Measurements from ENCODE around the gene TBCB. TPM values are rescaled to one million over a fixed set of nuclear protein-coding genes. Genes with fewer than 3 reads are reported as not detected.

Gene TBCB
- total RNA-seq, 1 experiment from 2014 or later: 122 TPM

DNA sequence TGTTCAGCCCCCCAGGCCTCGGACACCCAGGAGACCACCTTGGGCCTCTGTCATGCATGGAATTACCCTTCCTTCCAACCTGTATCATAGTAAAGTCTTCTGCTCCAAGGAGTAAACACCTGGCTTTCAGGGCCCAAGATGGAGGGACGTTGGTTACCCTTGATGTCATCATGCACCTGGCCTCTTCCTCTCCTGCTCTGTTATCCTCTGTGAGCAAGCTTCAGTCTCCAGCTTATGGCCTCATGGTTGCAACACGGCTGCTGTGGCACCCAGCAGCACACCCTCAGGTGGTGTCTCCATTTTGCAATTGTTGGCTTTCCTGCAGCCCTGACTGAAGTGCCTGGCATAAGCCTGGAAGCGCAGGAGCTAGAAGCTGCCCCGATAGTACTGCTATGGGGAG is 8.3 kb upstream of the TBCB start:
- H3K27ac Mint-ChIP-seq (ENCODE audit: low read depth, unreplicated experiment): no peak overlapping the region
- CTCF ChIA-PET: no interaction called here
- TF ChIP-seq, protein P1, sequence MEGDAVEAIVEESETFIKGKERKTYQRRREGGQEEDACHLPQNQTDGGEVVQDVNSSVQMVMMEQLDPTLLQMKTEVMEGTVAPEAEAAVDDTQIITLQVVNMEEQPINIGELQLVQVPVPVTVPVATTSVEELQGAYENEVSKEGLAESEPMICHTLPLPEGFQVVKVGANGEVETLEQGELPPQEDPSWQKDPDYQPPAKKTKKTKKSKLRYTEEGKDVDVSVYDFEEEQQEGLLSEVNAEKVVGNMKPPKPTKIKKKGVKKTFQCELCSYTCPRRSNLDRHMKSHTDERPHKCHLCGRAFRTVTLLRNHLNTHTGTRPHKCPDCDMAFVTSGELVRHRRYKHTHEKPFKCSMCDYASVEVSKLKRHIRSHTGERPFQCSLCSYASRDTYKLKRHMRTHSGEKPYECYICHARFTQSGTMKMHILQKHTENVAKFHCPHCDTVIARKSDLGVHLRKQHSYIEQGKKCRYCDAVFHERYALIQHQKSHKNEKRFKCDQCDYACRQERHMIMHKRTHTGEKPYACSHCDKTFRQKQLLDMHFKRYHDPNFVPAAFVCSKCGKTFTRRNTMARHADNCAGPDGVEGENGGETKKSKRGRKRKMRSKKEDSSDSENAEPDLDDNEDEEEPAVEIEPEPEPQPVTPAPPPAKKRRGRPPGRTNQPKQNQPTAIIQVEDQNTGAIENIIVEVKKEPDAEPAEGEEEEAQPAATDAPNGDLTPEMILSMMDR (IDR thresholded peaks at IDR 0.05; ENCODE audit: unreplicated experiment): no peak
- POLR2A ChIA-PET: interaction anchor here (0.6 to 1.2 kb wide), 2 partner anchors 8 to 207 kb away, joined by 3 to 4 read pairs; partner anchors contain the start of genes POLR2I and TBCB
- intact Hi-C loops (cut with micrococcal nuclease): no loop called here
- no peaks in the 10 kb centered on the region for H3K9me3 Mint-ChIP-seq (ENCODE audit: unreplicated experiment)
- H3K36me3 Mint-ChIP-seq (ENCODE audit: insufficient read depth, unreplicated experiment): peaks cover 20% of the 10 kb centered on the region
- no peak for DNase-seq (ENCODE audit: unreplicated experiment)
- no peaks in the 10 kb centered on the region for H3K27me3 Mint-ChIP-seq (ENCODE audit: insufficient read depth, unreplicated experiment)
- no peak overlapping the region for H3K4me3 Mint-ChIP-seq (ENCODE audit: unreplicated experiment)
- H3K4me1 Mint-ChIP-seq (ENCODE audit: insufficient read depth, unreplicated experiment): no peaks in the 10 kb centered on the region
- no TSS peak for BruUV-seq (replicated peaks)

DNA sequence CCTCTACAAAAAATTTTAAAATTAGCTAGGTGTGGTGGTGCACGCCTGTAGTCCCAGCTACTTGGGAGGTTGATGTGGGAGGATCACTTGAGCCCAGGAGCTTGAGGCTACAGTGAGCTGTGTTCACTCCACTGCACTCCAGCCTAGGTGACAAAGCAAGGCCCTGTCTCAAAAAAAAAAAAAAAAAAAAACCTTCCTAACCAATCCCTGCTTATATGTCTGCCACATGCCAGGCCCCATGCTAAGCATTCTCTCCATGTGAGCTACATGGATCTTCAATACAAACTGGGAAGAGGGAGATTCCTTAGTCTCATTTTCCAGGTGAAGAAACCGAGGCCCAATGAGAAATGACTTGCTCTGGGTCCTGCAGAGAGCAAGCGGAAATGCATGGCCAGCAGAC is 6.6 kb upstream of the TBCB start:
- no peak overlapping the region for H3K27ac Mint-ChIP-seq (ENCODE audit: low read depth, unreplicated experiment)
- H3K27me3 Mint-ChIP-seq (ENCODE audit: insufficient read depth, unreplicated experiment): no peaks in the 10 kb centered on the region
- TF ChIP-seq, protein P1 (IDR thresholded peaks at IDR 0.05; ENCODE audit: unreplicated experiment): no peak
- no peaks in the 10 kb centered on the region for H3K9me3 Mint-ChIP-seq (ENCODE audit: unreplicated experiment)
- ChIA-PET POLR2A (no interaction called here), CTCF (interaction anchor here (0.6 kb wide), 2 partner anchors 19 to 50 kb away, joined by 3 to 4 read pairs; no protein-coding TSS in a partner anchor)
- intact Hi-C loops (cut with micrococcal nuclease): no loop called here
- H3K4me1 Mint-ChIP-seq (ENCODE audit: insufficient read depth, unreplicated experiment): peaks cover 6% of the 10 kb centered on the region
- DNase-seq (ENCODE audit: unreplicated experiment): no peak
- no TSS peak for BruUV-seq (replicated peaks)
- no peak overlapping the region for H3K4me3 Mint-ChIP-seq (ENCODE audit: unreplicated experiment)
- peaks cover 28% of the 10 kb centered on the region for H3K36me3 Mint-ChIP-seq (ENCODE audit: insufficient read depth, unreplicated experiment)

DNA sequence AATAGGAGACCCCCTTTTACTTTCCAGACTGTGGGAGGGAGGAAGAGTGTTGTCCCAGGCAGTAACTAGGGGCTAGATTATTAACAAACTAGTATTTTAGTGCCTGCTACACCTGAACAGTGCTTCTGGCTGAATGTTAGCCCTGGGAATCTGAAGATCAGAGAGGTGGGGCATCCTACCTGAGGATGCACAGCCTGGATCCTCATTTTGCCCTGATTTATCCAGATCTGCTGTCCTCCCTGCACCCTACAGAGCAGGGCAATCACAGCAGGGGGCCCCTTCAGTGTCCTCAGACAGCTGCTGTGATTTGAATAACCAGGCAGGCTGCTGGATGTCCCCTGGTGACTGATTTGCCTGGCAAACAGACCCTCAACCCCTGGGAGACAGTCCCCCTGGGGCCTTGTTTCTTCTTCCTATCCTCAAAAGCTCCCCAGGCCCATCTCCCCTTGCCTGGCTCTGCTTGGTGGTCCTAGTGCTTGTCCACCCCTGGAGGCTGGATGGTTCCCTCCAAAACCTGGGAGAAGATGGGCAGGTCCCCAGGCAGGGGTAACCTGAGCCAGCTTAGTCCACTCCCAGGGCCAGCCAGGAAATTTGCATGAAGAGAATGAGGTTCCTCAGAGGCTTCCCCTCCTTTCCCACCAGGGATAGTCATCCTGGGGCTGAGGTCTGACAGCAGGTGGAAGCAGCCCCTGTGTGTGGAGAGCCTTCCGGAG is 4.6 kb upstream of the TBCB start, which contains the start of gene OVOL3:
Gene OVOL3, plus strand, starts transcription at position 657 of the 713 bp plus-strand sequence. CDS start 60 bp downstream, outside the sequence.
- no peak for DNase-seq (ENCODE audit: unreplicated experiment)
- Mint-ChIP-seq H3K36me3 (ENCODE audit: insufficient read depth, unreplicated experiment) (peaks cover 38% of the 10 kb centered on the region), H3K27me3 (ENCODE audit: insufficient read depth, unreplicated experiment) (no peaks in the 10 kb centered on the region), H3K27ac (ENCODE audit: low read depth, unreplicated experiment) (no peak within 1 kb of the TSS), H3K9me3 (ENCODE audit: unreplicated experiment) (no peaks in the 10 kb centered on the region), H3K4me1 (ENCODE audit: insufficient read depth, unreplicated experiment) (peaks cover 6% of the 10 kb centered on the region), H3K4me3 (ENCODE audit: unreplicated experiment) (no peak within 1 kb of the TSS)
- ChIA-PET POLR2A (no interaction called here), CTCF (interaction anchor here (0.6 to 0.9 kb wide), 2 partner anchors 58 to 112 kb away, joined by 3 to 4 read pairs; no protein-coding TSS in a partner anchor)
- BruUV-seq (replicated peaks): no TSS peak
- intact Hi-C loops (cut with micrococcal nuclease): loop anchor here (10.0 kb wide), 1 partner anchor 226 kb away; no protein-coding TSS in a partner anchor
- TF ChIP-seq, protein P1 (IDR thresholded peaks at IDR 0.05; ENCODE audit: unreplicated experiment): no peak

DNA sequence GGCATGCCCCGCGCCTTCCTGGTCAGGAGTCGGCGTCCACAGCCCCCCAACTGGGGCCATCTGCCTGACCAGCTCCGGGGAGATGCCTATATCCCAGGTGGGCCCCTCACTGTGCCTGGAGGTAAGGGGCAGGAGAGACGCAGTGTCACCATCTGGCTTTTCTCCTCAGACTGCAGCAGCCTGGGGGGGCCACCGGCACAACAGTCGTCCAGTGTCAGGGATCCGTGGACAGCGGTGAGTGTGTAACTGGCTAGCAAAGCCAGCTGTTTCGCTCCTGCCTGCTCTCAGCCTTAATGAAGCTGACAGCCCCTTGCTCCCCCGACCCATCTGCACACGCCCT is 4.1 kb upstream of the TBCB start:
- H3K36me3 Mint-ChIP-seq (ENCODE audit: insufficient read depth, unreplicated experiment): peaks cover 40% of the 10 kb centered on the region
- H3K27me3 Mint-ChIP-seq (ENCODE audit: insufficient read depth, unreplicated experiment): no peaks in the 10 kb centered on the region
- POLR2A ChIA-PET: no interaction called here
- intact Hi-C loops (cut with micrococcal nuclease): loop anchor here (10.0 kb wide), 1 partner anchor 226 kb away; no protein-coding TSS in a partner anchor
- H3K9me3 Mint-ChIP-seq (ENCODE audit: unreplicated experiment): no peaks in the 10 kb centered on the region
- no TSS peak for BruUV-seq (replicated peaks)
- no peak overlapping the region for H3K4me3 Mint-ChIP-seq (ENCODE audit: unreplicated experiment)
- CTCF ChIA-PET: interaction anchor here (0.7 to 0.9 kb wide), 3 partner anchors 20 to 824 kb away, joined by 4 to 5 read pairs (median 4); no protein-coding TSS in a partner anchor
- H3K4me1 Mint-ChIP-seq (ENCODE audit: insufficient read depth, unreplicated experiment): peaks cover 9% of the 10 kb centered on the region
- no peak overlapping the region for H3K27ac Mint-ChIP-seq (ENCODE audit: low read depth, unreplicated experiment)
- TF ChIP-seq, protein P1 (IDR thresholded peaks at IDR 0.05; ENCODE audit: unreplicated experiment): no peak
- no peak for DNase-seq (ENCODE audit: unreplicated experiment)
